OCI-LY7 (cell line): ENCODE data around the gene LGALS3.
A peak's percentile ranks its signal among the peaks of the same experiment; 100 is the strongest.

Source experiments
- CTCF ChIP-seq: fragments of 200-600 bp; sonication (generic); conservative IDR thresholded peaks from 2 replicates; pipeline ENCODE4 v1.5.1; 2014; ENCODE audit warnings: mild to moderate bottlenecking, antibody characterized with exemption, low read length, moderate library complexity, mixed read lengths
- EZH2phosphoT487 ChIP-seq: fragments of 200-600 bp; sonication (generic); IDR thresholded peaks from 2 replicates; pipeline ENCODE4 v1.6.1; 2018; ENCODE audit warnings: low read depth, borderline replicate concordance, mild to moderate bottlenecking, mixed run types, antibody characterized with exemption, low read length, moderate library complexity, mixed read lengths

DNA sequence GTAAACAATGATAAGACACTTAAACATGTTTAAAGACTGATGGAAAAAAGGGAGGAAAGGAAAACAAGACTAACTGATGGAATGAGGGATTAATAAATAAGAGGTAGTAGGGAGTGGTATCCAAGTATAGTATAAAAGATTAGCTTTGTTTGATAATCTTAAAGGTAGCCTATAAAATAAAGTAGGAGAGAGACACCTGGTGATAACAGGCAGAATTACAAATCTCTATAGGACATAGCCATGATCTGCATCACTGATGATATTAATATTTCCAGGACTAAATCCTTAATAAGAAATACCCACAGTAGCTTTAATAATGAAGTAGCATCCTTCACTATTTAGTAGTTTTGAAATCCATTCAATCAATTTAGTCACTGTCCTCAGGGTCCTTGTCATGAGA is 31.9 kb downstream of the LGALS3 start:
- TF ChIP-seq CTCF (peak; percentile 73), EZH2phosphoT487 (no peak)
